HUES48 (cell line): ENCODE measurements around the gene SGSM1.

Experiments used
- H3K27ac ChIP-seq: one replicate; pipeline ENCODE4 v1.7.0; 2013; ENCODE audit warnings: low read depth, low read length, inconsistent platforms
- H3K27me3 ChIP-seq: 2 replicates; pipeline ENCODE4 v1.6.1; 2013; ENCODE audit warnings: mild to moderate bottlenecking, low read length; ENCODE audit not compliant: control insufficient read depth, insufficient read depth
- H3K36me3 ChIP-seq: 2 replicates; pipeline ENCODE4 v1.6.1; 2013; ENCODE audit warnings: low read length; ENCODE audit not compliant: control insufficient read depth, insufficient read depth
- H3K4me1 ChIP-seq: 2 replicates; pipeline ENCODE4 v1.6.1; 2013; ENCODE audit warnings: mild to moderate bottlenecking, low read length; ENCODE audit not compliant: control insufficient read depth, insufficient read depth
- H3K4me3 ChIP-seq: 2 replicates; pipeline ENCODE4 v1.5.1; 2013; ENCODE audit warnings: mild to moderate bottlenecking, low read depth, low read length
- H3K9ac ChIP-seq: 2 replicates; pipeline ENCODE4 v1.6.1; 2013; ENCODE audit warnings: mild to moderate bottlenecking, low read depth, low read length, moderate library complexity
- H3K9me3 ChIP-seq: 2 replicates; pipeline ENCODE4 v1.6.1; 2013; ENCODE audit warnings: low read length; ENCODE audit not compliant: control insufficient read depth, insufficient read depth

SGSM1 gene

DNA sequence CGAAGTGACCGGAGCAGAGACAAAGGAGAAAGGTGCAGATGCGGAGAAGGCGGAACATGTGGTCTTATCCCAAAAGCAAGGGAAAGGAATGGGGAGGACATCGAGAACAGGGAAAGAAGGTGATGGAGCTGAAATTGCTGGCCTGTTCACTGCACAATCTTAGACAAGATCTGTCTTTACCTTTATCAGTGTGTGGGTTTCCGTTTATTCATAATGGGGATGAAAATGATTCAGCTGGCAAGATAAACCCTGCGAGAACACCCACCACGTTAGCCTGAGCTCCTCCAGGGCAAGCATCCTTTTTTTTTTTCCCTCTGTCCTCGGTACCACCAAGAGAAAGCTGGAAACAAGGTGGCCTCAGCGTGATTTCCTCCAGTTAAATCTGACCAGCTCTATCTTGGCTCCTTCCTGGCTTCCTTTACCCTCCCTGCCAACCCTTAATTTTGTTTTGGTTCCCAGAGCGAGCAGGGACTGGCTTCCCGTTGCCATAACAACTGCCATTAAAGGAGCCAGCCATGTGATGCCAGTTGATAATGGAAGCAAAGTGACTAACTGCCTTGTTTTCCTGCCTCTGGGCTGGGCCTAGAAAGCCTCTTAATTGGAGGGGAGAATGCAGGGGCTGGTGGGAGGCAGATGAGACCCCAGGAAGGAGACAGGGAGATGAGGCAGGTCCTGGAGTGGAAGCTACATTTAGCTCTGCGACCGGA is 4.2 kb downstream of the SGSM1 start:
- no peak overlapping the region for H3K27ac ChIP-seq
- H3K4me3 ChIP-seq, result no peak overlapping the region
- H3K9me3 ChIP-seq, result no peaks in the 10 kb centered on the region
- no peaks in the 10 kb centered on the region for H3K36me3 ChIP-seq
- no peaks in the 10 kb centered on the region for H3K27me3 ChIP-seq
- H3K9ac ChIP-seq, result no peak overlapping the region
- H3K4me1 ChIP-seq, result no peaks in the 10 kb centered on the region

DNA sequence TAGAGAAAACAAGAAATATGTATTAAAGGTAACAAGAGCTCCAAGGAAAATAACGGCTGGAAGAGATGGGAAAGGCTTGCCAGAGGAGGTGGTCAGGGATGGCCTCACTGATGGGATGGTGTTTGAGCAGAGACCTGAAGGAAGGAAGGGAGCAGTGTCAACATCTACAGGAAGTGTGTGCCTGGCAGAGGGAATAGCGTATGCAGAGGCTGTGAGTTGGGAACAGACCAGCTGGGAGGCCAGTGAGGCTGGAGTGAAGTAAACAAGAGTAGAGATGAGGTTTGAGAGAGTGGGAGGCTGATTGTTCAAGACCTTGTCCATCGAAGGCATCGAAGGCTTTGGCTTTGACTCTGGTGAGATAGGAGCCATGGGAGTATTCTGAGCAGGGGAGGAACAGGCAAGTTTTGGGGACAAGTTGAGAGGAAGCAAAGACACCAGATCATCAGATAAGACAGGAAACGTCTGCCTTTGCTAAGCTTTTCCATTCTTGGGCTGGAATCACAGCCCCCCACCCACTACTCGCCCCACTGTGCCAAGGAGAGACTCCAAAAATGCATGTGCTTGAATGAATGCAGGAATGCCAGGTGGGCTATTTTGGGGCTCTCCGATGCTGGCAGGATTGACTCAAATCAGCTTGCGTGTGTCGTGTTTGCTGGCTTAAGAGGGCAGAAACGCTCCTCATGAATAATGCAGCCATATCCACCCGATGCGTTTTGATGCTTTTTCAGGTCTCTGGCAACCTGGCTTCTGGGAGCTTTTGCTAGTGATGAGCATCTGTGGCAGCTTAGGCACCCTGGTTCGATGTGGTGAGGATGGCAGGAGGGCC is 7.2 kb downstream of the SGSM1 start:
- Histone ChIP-seq H3K4me1 (no peaks in the 10 kb centered on the region), H3K9me3 (no peaks in the 10 kb centered on the region), H3K9ac (no peak overlapping the region), H3K36me3 (no peaks in the 10 kb centered on the region), H3K4me3 (no peak overlapping the region), H3K27me3 (no peaks in the 10 kb centered on the region), H3K27ac (no peak overlapping the region)

DNA sequence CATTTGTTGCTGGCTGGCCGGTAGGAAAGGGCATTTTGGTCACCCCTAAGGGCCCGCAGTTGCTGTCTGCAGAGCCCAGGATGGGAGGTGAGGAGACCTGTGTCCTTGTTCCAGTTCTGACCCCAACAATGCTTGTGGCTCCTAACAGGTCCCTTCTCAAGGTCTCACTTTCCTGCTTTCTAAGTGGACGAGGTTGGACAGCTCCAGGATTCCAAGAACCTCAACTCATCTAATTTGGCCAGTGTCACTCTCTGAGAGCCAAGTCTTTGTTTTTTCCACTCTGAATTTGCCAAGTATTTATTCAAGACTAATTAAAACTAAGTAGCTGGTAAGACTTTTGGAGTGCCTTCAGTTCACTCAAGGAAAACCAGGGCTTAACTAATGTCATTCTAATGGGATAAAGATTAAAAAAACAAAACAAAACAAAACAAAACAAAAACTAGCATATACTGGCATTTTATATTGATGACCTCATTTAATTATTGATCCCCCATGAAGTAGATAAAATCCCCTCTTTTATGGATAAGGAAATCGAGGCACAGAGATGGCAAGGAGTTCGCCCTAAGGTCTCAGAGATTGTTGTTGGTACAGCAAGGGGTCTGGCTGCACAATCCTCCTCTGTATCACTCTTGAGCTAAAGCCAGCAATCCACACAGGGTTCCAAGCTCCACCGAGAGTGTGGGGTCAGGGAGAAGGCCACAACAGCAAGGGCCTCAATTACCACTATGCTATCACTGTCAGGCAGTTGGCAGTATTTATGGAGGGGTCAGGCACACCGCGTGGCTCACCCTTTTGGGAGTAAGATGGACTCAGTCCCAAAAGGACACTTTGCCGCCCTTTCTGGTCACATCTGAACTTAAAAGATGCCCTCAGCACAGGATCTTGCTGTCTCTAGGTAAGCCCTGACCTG is 8.1 kb downstream of the SGSM1 start:
- Histone ChIP-seq H3K9ac (no peak overlapping the region), H3K9me3 (no peaks in the 10 kb centered on the region), H3K36me3 (no peaks in the 10 kb centered on the region), H3K4me3 (no peak overlapping the region), H3K27me3 (no peaks in the 10 kb centered on the region), H3K27ac (no peak overlapping the region), H3K4me1 (no peaks in the 10 kb centered on the region)

DNA sequence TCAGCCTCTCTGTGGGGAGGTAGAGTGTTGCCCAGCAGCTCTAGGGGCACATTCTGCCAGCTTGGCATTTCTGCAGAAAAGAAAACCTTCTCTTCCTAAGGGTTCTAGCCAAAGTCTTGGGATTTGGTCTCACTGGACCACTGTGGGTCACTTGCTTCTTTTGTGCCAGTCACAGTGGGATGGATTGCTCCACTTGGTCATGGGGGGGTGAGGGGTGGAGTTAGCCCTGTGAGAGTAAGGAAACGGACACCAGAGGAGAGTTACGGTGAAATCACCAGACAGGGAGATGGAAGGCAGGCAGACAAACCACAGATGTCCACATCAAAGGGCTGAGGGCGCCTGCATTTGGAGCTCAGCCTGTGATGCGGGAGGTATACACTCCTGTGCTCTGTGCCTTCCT is 10.8 kb downstream of the SGSM1 start:
- Histone ChIP-seq H3K9me3 (no peaks in the 10 kb centered on the region), H3K9ac (no peak overlapping the region), H3K4me3 (no peak overlapping the region), H3K4me1 (no peaks in the 10 kb centered on the region), H3K27me3 (no peaks in the 10 kb centered on the region), H3K27ac (no peak overlapping the region), H3K36me3 (no peaks in the 10 kb centered on the region)

DNA sequence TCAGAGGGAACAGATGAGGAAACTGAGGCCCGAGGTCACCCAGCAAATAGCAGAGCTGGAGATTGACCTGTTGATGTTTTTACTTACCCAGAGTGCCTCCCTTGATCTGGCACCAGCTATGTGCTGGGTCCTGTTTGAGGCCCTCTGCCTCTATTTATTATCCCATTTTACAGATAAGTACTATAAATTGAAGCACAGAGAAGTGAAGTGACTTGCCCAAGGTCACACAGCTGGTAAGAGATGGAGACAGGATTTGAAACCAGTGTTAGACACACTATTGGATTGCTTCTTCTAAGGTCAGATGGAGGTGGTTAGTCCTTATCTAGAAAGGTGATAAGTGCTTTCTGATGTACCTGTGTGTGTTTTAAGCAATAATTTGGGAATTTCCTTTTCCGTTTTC is 13.5 kb downstream of the SGSM1 start:
- H3K9me3 ChIP-seq, result no peaks in the 10 kb centered on the region

DNA sequence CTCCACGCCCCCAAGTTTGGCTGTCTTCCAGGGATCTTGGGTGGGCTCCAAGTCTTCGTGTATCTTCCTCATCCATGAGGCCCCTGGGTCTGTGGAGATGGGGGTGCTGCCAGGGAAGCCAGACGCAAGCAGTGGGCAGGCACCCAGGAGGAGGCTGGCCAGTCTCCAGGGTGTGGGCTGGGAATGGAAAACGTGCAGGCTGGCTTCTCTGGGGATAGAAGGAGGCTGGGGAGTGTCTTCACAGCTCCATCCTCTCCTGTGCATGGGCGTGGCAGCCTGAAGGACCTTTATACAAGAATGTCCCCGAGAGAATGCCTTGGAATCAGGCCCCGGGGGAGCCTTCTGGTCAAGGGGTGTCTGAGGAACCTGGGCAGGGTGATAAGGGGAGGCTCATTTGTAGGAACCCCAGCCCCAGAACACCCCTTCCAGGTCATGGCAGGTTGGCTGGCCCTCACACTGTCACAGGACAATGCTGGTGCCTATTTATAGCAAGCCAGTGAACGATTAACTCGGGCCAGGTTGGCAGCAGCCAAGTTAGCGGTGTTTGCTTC is 14.0 kb downstream of the SGSM1 start:
- H3K27me3 ChIP-seq, result no peaks in the 10 kb centered on the region
- H3K4me3 ChIP-seq, result no peak overlapping the region
- H3K9me3 ChIP-seq, result no peaks in the 10 kb centered on the region
- no peaks in the 10 kb centered on the region for H3K36me3 ChIP-seq
- H3K4me1 ChIP-seq, result no peaks in the 10 kb centered on the region
- H3K9ac ChIP-seq, result no peak overlapping the region
- H3K27ac ChIP-seq, result no peak overlapping the region

More for the DNA sequence above, 13.5 kb downstream of the SGSM1 start:
- no peak overlapping the region for H3K4me3 ChIP-seq
- H3K27me3 ChIP-seq, result no peaks in the 10 kb centered on the region
- H3K9ac ChIP-seq, result no peak overlapping the region
- no peak overlapping the region for H3K27ac ChIP-seq
- H3K4me1 ChIP-seq, result no peaks in the 10 kb centered on the region
- no peaks in the 10 kb centered on the region for H3K36me3 ChIP-seq

DNA sequence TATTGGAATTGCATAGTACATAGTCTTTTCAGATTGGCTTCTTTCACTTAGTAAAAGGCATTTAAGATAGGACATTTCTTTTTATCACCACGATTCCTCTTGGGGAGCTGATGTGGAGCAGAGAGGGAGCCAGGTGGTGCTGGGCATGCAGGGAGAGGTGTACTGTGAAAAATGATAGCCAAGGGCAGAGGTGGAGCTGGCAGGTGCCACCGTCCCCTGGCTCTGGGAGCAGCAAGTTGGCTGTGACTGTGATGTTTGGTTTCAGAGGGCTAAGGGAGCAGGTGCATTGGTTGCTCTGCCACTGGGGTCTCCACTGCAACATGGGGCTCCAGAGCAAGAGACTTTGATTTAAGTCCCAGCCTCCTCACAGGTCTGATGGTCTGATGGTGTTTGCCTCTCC is 16.5 kb downstream of the SGSM1 start:
- Histone ChIP-seq H3K9me3 (no peaks in the 10 kb centered on the region), H3K27ac (no peak overlapping the region), H3K4me3 (no peak overlapping the region)

DNA sequence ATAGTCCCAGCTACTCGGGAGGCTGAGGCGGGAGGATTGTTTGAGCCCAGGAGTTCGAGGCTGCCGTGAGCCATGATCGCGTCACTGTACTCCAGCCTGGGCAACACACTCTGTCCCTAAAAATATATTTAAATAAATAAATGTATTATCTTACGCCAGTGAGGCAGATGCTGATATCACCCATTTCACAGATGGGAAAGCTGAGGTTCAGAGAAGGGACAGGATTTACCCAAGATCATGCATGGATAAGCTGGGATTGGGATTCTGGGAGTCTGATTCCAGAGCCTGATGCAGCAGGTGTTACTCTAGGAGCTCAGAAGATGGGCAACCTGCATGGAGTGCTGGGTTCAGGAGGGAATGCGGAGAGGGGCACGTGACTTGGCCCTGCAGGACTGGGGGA is 17.8 kb downstream of the SGSM1 start:
- Histone ChIP-seq H3K9me3 (no peaks in the 10 kb centered on the region), H3K4me1 (no peaks in the 10 kb centered on the region), H3K9ac (no peak overlapping the region), H3K27ac (no peak overlapping the region), H3K36me3 (no peaks in the 10 kb centered on the region), H3K4me3 (no peak overlapping the region), H3K27me3 (no peaks in the 10 kb centered on the region)

More for the DNA sequence above, 16.5 kb downstream of the SGSM1 start:
- no peak overlapping the region for H3K9ac ChIP-seq
- no peaks in the 10 kb centered on the region for H3K4me1 ChIP-seq
- no peaks in the 10 kb centered on the region for H3K27me3 ChIP-seq
- H3K36me3 ChIP-seq, result no peaks in the 10 kb centered on the region

DNA sequence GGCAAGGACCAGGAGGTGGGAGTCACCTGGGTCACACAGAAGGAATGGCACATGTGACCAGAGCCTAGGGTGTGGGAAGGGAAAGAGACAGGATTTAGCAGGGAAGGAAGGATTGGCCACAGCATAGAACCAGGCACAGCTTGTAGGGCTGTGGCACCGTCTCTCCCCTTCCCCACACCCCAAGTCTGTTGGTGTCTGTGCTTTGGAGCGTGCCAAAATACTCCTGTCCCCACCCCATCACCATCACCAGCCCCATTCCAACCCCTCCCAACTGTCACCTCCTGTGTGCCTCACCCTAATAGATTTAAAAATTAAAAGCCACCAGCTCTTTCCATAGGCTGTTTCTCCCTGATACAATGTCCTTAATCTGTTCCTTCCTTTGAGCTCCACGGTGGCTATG is 18.2 kb downstream of the SGSM1 start:
- no peak overlapping the region for H3K27ac ChIP-seq
- H3K27me3 ChIP-seq, result no peaks in the 10 kb centered on the region
- H3K9ac ChIP-seq, result no peak overlapping the region

DNA sequence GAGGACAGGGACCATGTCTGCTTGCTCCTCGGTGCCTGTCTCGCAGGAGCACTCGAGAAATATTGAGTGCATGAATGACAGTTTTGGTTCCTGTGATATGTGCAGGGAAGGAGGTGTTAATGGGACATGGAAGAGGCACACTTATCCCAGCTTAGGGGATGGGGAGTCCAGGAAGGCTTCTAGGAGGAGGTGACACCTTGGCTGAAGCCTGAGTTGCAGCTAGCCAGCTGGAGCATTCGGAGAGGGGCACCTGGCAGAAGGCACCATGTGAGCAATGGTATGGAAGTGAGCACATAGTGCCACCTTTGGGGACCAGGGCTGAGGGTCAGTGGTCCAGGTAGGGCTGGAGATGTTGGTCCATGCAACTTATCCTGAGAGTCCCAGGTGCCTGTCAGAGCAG is 18.9 kb downstream of the SGSM1 start:
- Histone ChIP-seq H3K4me3 (no peak overlapping the region), H3K36me3 (no peaks in the 10 kb centered on the region), H3K27me3 (no peaks in the 10 kb centered on the region), H3K9ac (no peak overlapping the region), H3K9me3 (no peaks in the 10 kb centered on the region), H3K4me1 (no peaks in the 10 kb centered on the region), H3K27ac (no peak overlapping the region)

More for the DNA sequence above, 18.2 kb downstream of the SGSM1 start:
- no peaks in the 10 kb centered on the region for H3K9me3 ChIP-seq
- no peaks in the 10 kb centered on the region for H3K36me3 ChIP-seq
- H3K4me3 ChIP-seq, result no peak overlapping the region
- H3K4me1 ChIP-seq, result no peaks in the 10 kb centered on the region
